ENCODE measurements around the gene RTCA. TPM values are rescaled to one million over a fixed set of nuclear protein-coding genes. Genes with fewer than 3 reads are reported as not detected.

Gene RTCA
- 27.6 and 32.1 TPM in 2 replicates for total RNA-seq

GRCh38 chr1:100265931-100266740 lies at the start of gene RTCA:
Gene RTCA, plus strand, starts transcription at chr1:100266216. Its CDS starts 160 bp downstream, at chr1:100266376.

GRCh38 chr1:100249537-100250257 lies 16.3 kb upstream of the RTCA start, which contains the start of gene DBT:
Gene DBT, minus strand, starts transcription at chr1:100249834. Its CDS starts 14 bp downstream, at chr1:100249820.

Small RNA genes within 50 kb of the gene (small RNA-seq; reads per million reads assigned to genes)
- gene AL445928.1 (not detected), gene MIR553 (not detected)

Other genes with a start within 250 kb of the RTCA start
- 2.9 and 5.3 TPM in 2 replicates for gene SASS6, start 133.3 kb upstream of the RTCA start, total RNA-seq
- 11.4 and 16.0 TPM in 2 replicates for gene TRMT13, start 133.1 kb upstream of the RTCA start, total RNA-seq
- 0.37 and 0.39 TPM in 2 replicates for gene LRRC39, start 88.0 kb upstream of the RTCA start, total RNA-seq
- 6.2 and 7.0 TPM in 2 replicates for gene DBT, start 16.4 kb upstream of the RTCA start, total RNA-seq
- gene CDC14A, start 86.3 kb downstream of the RTCA start, total RNA-seq = 3.3 and 3.5 TPM in 2 replicates